Measurements from ENCODE around the gene MRGPRD. TPM values are rescaled to one million over a fixed set of nuclear protein-coding genes. Genes with fewer than 3 reads are reported as not detected.

The MRGPRD gene
- total RNA-seq, 1 donor from 2014 or later = not detected

DNA sequence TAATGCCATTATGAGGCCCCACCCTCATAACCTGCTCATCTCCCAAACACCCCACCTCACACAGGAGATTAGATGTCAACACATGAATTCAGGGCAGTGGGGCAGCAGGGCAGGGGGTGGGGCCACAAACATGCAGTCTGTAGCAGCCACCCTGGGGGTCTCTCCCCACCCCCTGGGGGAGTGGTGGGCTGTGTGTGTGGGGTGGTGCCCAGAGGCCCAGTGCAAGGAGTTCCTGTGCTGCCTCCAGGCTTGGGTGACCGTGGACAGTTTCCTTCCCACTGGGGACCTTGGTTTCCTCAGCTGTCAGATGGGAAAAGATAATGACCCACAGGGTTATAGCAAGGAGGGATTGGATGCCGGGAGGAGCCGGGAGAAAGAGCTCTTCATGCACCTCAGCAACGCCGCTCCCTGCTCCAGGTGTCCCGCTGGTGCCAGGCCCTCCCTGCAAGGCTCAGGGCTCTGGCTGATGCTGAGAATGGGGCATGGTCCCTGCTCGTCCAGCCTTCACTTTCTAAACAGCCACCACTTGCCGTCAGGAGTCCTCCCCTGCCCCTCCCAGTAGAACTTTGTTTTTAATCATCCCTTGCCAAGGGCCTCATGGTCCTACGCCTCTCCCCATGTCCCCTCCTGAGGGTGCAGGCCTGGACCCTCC, 34.2 kb upstream of the MRGPRD start:
- TF ChIP-seq, protein P1, sequence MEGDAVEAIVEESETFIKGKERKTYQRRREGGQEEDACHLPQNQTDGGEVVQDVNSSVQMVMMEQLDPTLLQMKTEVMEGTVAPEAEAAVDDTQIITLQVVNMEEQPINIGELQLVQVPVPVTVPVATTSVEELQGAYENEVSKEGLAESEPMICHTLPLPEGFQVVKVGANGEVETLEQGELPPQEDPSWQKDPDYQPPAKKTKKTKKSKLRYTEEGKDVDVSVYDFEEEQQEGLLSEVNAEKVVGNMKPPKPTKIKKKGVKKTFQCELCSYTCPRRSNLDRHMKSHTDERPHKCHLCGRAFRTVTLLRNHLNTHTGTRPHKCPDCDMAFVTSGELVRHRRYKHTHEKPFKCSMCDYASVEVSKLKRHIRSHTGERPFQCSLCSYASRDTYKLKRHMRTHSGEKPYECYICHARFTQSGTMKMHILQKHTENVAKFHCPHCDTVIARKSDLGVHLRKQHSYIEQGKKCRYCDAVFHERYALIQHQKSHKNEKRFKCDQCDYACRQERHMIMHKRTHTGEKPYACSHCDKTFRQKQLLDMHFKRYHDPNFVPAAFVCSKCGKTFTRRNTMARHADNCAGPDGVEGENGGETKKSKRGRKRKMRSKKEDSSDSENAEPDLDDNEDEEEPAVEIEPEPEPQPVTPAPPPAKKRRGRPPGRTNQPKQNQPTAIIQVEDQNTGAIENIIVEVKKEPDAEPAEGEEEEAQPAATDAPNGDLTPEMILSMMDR (conservative IDR thresholded peaks at IDR 0.05; ENCODE audit: low read depth, low read length) = no peak

DNA sequence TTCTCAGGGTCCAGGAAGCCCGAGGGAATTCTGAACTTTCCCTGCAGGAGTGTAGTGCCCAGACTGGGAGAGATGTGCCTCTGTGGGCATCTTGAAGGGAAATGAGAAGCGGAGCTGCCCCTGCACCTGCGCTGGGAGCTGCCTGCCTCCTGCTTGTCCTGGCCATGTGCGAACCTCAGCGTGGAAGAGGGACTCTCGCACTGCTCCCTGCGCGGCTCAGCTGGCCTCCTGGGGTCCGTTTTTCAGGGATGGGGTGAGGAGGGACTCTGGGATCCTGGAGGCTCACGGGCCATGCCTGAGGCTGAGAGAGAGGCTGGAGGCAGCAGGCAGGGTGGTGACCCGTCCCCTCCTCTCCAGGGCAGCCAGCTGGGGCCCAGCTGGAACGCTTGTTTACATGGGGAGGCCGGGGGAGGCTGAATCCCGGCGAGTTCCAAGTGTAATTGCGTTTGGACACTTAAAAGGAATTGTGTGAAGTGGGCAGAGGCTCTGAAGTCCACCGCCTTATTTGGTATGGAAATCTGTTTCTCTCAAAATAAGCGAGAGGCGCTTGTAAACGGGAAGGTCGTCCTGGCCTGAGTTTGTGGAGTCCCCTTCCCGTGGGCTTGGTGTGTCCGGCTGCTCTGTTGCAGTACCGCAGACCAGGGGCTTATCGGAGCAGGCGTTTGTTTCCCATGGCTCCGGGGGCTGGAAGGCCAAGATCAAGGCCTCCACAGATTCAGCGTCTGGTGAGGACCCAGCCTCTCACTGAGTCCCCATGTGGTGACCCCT, 33.5 kb upstream of the MRGPRD start:
- TF ChIP-seq, protein P1 (conservative IDR thresholded peaks at IDR 0.05; ENCODE audit: low read depth, low read length) = no peak
- no peak for DNase-seq (ENCODE audit: low read depth)
- no peak overlapping the region for H3K4me3 ChIP-seq (ENCODE audit: low read depth, low read length)

More for the DNA sequence above, 34.2 kb upstream of the MRGPRD start:
- no peak overlapping the region for H3K4me3 ChIP-seq (ENCODE audit: low read depth, low read length)
- no peak for DNase-seq (ENCODE audit: low read depth)

DNA sequence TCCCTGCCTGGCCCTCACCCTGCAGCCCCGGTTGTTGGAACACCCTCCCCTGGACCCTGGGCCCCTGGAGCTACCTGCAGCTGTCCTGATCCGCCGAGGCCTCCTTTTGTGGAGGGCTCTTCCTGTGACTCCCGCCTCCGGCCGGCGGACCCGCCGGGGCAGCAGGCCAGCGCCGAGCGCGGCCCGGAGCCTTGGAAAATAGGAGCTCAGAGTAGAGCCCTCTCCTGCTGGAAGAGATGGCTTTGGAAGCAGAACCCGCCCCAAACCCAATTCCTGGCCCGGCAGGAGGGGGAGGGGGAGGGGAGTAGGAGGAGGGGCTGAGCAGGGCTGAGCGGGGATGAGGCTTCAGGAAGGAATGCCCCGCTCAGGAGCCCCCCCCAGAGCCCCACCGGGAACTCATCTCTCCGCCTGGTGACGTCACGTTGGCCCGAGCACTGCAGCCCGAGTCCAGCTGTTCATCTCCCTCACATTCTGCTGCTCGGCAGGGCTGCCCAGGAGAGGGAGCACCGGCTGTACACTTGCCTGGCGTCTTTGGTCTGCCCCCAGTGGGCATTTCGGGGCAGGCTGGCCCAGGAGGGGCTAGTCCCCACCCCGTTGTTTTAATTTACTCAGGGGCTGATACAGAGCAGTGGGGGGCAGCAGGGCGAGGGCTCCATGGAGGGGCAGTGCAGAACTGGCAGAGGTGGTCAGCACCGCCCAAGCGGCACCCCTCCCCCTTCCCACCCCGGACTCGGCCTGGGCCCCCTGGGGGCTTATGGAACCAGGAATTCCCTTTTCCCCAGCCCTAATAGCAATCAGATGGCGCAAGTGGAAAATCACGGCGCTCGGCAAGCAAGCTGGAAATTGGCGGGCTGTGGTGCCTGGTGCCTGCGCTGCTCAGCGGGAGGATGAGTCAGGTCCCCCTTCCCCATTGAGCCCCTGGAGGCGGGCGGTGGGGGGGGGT, 32.5 kb upstream of the MRGPRD start, which contains the start of gene MRGPRF:
Gene MRGPRF, minus strand, starts transcription at position 238 of the 943 bp plus-strand sequence. CDS start 3,345 bp downstream, outside the sequence.
- no peak within 1 kb of the TSS for H3K4me3 ChIP-seq (ENCODE audit: low read depth, low read length)
- TF ChIP-seq, protein P1 (conservative IDR thresholded peaks at IDR 0.05; ENCODE audit: low read depth, low read length) = peak; percentile 40
- DNase-seq (ENCODE audit: low read depth) = no peak

DNA sequence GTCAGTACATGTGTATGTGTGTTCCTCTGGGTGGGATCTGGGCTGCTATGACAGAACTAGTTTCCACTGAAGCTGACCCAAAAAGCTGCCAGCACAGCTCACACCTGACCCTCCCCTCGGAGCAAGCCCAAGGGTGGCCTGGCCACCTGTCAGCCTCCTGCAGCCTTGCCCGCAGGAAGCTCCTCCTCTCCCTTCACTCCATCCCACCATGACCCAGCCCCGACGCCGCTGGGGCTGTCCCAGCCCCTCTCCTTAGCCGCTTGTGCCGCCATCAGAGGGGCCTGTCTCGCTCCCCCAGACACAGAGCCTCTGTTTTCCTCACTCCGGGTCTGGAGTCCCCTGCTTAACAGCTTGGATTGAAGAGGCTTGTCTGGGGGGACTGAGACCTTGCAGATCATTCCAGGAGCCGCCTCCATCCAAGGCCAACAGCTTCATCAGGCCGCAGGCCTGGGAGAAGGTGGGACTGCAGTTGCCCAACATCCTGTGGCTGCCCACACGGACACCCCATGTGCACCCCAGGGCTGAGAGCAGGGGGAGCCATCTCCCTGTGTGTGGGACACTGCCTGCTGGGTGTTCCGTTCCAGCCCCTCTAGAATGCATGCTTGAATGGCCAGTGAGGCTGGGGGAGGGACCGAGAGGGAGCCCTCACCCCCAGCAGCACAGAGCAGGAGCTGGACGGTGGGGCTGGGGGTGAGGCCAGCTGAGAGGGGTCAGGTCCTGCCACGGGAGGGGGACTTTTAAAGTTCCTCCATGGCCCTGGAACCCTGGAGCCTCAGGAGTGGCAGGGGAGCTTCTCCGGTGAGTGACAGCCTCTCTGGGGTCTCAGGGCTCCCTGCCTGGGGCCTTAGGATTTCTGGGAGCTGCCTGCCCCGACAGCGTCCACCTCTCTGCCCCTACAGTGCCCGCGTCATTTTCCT, 31.6 kb upstream of the MRGPRD start:
- H3K4me3 ChIP-seq (ENCODE audit: low read depth, low read length) = no peak overlapping the region
- no peak for DNase-seq (ENCODE audit: low read depth)
- TF ChIP-seq, protein P1 (conservative IDR thresholded peaks at IDR 0.05; ENCODE audit: low read depth, low read length) = no peak

DNA sequence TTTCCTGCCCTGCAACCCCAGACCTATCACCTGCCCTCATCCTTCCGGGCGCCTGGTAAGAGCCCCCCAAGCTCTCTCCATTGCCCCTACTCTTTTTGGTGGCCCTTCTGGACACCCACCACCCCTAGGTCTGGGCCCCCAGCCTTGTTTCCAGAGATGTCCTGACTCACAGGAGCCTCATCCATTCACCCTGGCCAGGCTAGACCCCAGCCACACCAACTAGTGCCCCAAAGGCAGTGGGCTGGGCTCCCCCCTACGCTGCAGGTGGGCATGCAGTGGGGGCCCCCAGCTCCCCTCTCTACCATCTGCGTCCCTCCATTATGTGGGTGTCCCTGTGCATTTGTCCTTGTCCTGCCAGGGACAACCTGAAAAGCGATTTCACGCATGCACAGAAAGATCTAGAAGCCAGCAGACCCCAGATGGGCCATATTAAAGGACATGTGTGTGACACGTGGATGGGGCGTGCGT, 30.9 kb upstream of the MRGPRD start:
- no peak for DNase-seq (ENCODE audit: low read depth)
- TF ChIP-seq, protein P1 (conservative IDR thresholded peaks at IDR 0.05; ENCODE audit: low read depth, low read length) = no peak
- H3K4me3 ChIP-seq (ENCODE audit: low read depth, low read length) = no peak overlapping the region

Measured in epithelial cell of proximal tubule (primary cell).